Measurements from ENCODE around the gene HIVEP2. TPM values are rescaled to one million over a fixed set of nuclear protein-coding genes. Genes with fewer than 3 reads are reported as not detected.

HIVEP2 gene
- total and polyA plus RNA-seq, 2 donors (not counting 1 experiment from before 2014, with no cell fraction given) = 5.8 to 31.9 TPM

DNA sequence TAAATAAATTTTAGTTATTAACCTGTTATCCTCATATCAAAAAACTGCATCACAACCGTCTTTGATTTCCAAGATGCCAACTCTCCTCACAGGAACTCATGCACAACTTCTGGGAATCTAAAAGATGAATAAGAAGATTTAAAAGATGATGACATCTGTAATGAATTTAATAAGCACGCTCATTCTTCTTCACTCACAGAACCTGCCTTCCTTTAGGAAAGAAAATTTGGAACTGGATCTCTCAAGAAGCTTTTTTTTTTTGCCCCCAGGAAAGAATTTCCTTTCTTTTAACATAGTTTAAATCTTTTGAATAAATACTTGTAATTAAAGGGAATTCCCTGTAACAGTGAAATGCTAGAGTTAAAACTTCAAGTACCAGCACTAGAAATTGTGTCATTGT is 161.5 kb downstream of the HIVEP2 start:
- Histone ChIP-seq H3K27ac (ENCODE audit: low read length in 2 of 2) (peak overlapping the region in 1 of 2 donors; percentile 61), H4K20me1 (ENCODE audit: control insufficient read depth, insufficient read depth, low read length, poor library complexity, severe bottlenecking) (no peaks in the 10 kb centered on the region), H3K4me2 (replicated peaks; ENCODE audit: low read depth, low read length, poor library complexity, severe bottlenecking) (no peak overlapping the region), H3K4me3 (ENCODE audit: control extremely low read depth in 1 of 5, extremely low read depth in 1 of 5, insufficient read depth in 1 of 5, low read depth in 2 of 5, low read length in 4 of 5) (no peak overlapping the region), H3K4me1 (ENCODE audit: control insufficient read depth in 2 of 2, insufficient read depth in 2 of 2, low read length in 2 of 2) (peaks cover 9 to 10% of the 10 kb centered on the region in 2 donors), H3K9ac (ENCODE audit: low read length) (no peak overlapping the region), H3K79me2 (ENCODE audit: control insufficient read depth, insufficient read depth, low read length) (peaks cover 31% of the 10 kb centered on the region), H3K27me3 (replicated peaks in 1 of 4; ENCODE audit: control extremely low read depth in 1 of 4, control insufficient read depth in 3 of 4, insufficient read depth in 4 of 4, low read length in 3 of 4) (no peaks in the 10 kb centered on the region), H3K36me3 (replicated peaks in 1 of 2; ENCODE audit: control extremely low read depth in 1 of 2, control insufficient read depth in 1 of 2, extremely low read depth in 1 of 2, insufficient read depth in 2 of 2, low read length in 1 of 2) (peaks cover 4% of the 10 kb centered on the region in 2 experiments), H2AFZ (ENCODE audit: insufficient read depth, low read depth, low read length, poor library complexity, severe bottlenecking) (no peak overlapping the region), H3K9me3 (ENCODE audit: control extremely low read depth in 1 of 3, control insufficient read depth in 2 of 3, insufficient read depth in 1 of 3, low read length in 2 of 3) (no peaks in the 10 kb centered on the region)
- ChIA-PET CTCF (interaction anchor here (1.2 kb wide), 1 partner anchor 16 kb away, joined by 3 read pairs; no protein-coding TSS in a partner anchor), POLR2A (no interaction called here)
- ATAC-seq (ENCODE audit: low read depth) (no peak), DNase-seq (no peak)
- Mint-ChIP-seq H3K27me3 (no peaks in the 10 kb centered on the region), H3K4me1 (peaks cover 19% of the 10 kb centered on the region), H3K27ac (no peak overlapping the region), H3K4me3 (no peak overlapping the region), H3K9me3 (ENCODE audit: insufficient read depth) (no peaks in the 10 kb centered on the region)
- TF ChIP-seq EZH2 (IDR thresholded peaks at IDR 0.05; ENCODE audit: borderline replicate concordance, insufficient read depth, low read depth, low read length, poor library complexity, severe bottlenecking) = no peak
- TF ChIP-seq, protein P1, sequence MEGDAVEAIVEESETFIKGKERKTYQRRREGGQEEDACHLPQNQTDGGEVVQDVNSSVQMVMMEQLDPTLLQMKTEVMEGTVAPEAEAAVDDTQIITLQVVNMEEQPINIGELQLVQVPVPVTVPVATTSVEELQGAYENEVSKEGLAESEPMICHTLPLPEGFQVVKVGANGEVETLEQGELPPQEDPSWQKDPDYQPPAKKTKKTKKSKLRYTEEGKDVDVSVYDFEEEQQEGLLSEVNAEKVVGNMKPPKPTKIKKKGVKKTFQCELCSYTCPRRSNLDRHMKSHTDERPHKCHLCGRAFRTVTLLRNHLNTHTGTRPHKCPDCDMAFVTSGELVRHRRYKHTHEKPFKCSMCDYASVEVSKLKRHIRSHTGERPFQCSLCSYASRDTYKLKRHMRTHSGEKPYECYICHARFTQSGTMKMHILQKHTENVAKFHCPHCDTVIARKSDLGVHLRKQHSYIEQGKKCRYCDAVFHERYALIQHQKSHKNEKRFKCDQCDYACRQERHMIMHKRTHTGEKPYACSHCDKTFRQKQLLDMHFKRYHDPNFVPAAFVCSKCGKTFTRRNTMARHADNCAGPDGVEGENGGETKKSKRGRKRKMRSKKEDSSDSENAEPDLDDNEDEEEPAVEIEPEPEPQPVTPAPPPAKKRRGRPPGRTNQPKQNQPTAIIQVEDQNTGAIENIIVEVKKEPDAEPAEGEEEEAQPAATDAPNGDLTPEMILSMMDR (IDR thresholded peaks at IDR 0.05) = no peak
- intact Hi-C loops (cut with micrococcal nuclease) = loop anchor here (5.0 to 10.0 kb wide), 2 partner anchors 34 to 131 kb away; no protein-coding TSS in a partner anchor
- no CpG with 5 or more reads among the region's 2 CpGs for WGBS (ENCODE audit: insufficient coverage)

DNA sequence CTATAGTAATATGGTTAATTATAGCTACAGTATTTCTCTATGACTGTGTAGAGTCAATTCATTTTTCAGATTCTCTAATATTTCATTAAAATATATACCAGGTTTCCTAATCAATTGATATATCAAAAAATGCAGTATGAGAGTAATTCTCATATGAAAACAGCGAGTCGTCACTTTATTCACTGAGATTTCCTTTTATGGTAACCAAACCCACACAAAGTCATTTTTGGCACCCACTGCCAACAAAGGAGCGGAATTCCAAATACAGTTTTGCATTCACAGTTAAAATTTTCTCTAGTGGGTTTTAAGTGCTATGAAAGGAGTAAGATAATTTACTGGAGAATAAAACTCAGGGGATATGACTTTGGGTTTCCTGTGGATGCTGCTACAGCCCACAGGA is 163.8 kb downstream of the HIVEP2 start:
- peaks cover 14% of the 10 kb centered on the region for H3K4me1 Mint-ChIP-seq
- intact Hi-C loops (cut with micrococcal nuclease) = loop anchor here (5.0 to 10.0 kb wide), 2 partner anchors 36 to 134 kb away; no protein-coding TSS in a partner anchor
- TF ChIP-seq EZH2 (IDR thresholded peaks at IDR 0.05; ENCODE audit: borderline replicate concordance, insufficient read depth, low read depth, low read length, poor library complexity, severe bottlenecking) = no peak
- TF ChIP-seq, protein P1 (IDR thresholded peaks at IDR 0.05) = no peak
- Histone ChIP-seq H3K9me3 (ENCODE audit: control extremely low read depth in 1 of 3, control insufficient read depth in 2 of 3, insufficient read depth in 1 of 3, low read length in 2 of 3) (no peaks in the 10 kb centered on the region), H3K4me2 (replicated peaks; ENCODE audit: low read depth, low read length, poor library complexity, severe bottlenecking) (no peak overlapping the region), H3K4me1 (ENCODE audit: control insufficient read depth in 2 of 2, insufficient read depth in 2 of 2, low read length in 2 of 2) (peaks cover 9 to 10% of the 10 kb centered on the region in 2 donors), H3K27ac (ENCODE audit: low read length in 2 of 2) (no peak overlapping the region), H2AFZ (ENCODE audit: insufficient read depth, low read depth, low read length, poor library complexity, severe bottlenecking) (no peak overlapping the region), H3K79me2 (ENCODE audit: control insufficient read depth, insufficient read depth, low read length) (peaks cover 13% of the 10 kb centered on the region), H3K4me3 (ENCODE audit: control extremely low read depth in 1 of 5, extremely low read depth in 1 of 5, insufficient read depth in 1 of 5, low read depth in 2 of 5, low read length in 4 of 5) (no peak overlapping the region), H3K36me3 (replicated peaks in 1 of 2; ENCODE audit: control extremely low read depth in 1 of 2, control insufficient read depth in 1 of 2, extremely low read depth in 1 of 2, insufficient read depth in 2 of 2, low read length in 1 of 2) (peaks cover 2 to 4% of the 10 kb centered on the region in 2 experiments), H3K27me3 (replicated peaks in 1 of 4; ENCODE audit: control extremely low read depth in 1 of 4, control insufficient read depth in 3 of 4, insufficient read depth in 4 of 4, low read length in 3 of 4) (no peaks in the 10 kb centered on the region), H4K20me1 (ENCODE audit: control insufficient read depth, insufficient read depth, low read length, poor library complexity, severe bottlenecking) (no peaks in the 10 kb centered on the region), H3K9ac (ENCODE audit: low read length) (no peak overlapping the region)
- no peak for ATAC-seq (ENCODE audit: low read depth)
- ChIA-PET POLR2A (no interaction called here), CTCF (no interaction called here)
- H3K27me3 Mint-ChIP-seq = no peaks in the 10 kb centered on the region
- H3K4me3 Mint-ChIP-seq = no peak overlapping the region
- no peak overlapping the region for H3K27ac Mint-ChIP-seq
- H3K9me3 Mint-ChIP-seq (ENCODE audit: insufficient read depth) = no peaks in the 10 kb centered on the region
- DNase-seq = no peak
- no CpG with 5 or more reads among the region's 3 CpGs for WGBS (ENCODE audit: insufficient coverage)
